Skeletal muscle tissue (tissue), 4 donors: ENCODE measurements around the gene PRDM16. TPM values are rescaled to one million over a fixed set of nuclear protein-coding genes. Genes with fewer than 3 reads are reported as not detected.
"Not testable (repeated sequence)": the region's sequence is repeated elsewhere in the genome, so short reads cannot be mapped to it uniquely, and the experiment has no call there.

Experiments
- H3K27ac ChIP-seq: one replicate; pipeline ENCODE4 v1.7.0; 2013; ENCODE audit warnings: mild to moderate bottlenecking, low read depth, low read length, inconsistent platforms
- H3K27me3 ChIP-seq, 3 donors: one replicate each; pipeline ENCODE4 v1.7.0; 2013; ENCODE audit warnings: low read length in 3 of 3; ENCODE audit not compliant: control insufficient read depth in 3 of 3, insufficient read depth in 3 of 3
- H3K36me3 ChIP-seq, 3 donors: one replicate each; pipeline ENCODE4 v1.7.0; 2013; ENCODE audit warnings: low read length in 3 of 3; ENCODE audit not compliant: control insufficient read depth in 3 of 3, insufficient read depth in 3 of 3
- H3K4me1 ChIP-seq, 3 donors: one replicate each; pipeline ENCODE4 v1.7.0; 2013; ENCODE audit warnings: low read length in 3 of 3, mild to moderate bottlenecking in 3 of 3; ENCODE audit not compliant: control insufficient read depth in 3 of 3, insufficient read depth in 3 of 3
- H3K4me3 ChIP-seq, 3 donors: one replicate each; pipeline ENCODE4 v1.7.0; 2013; ENCODE audit warnings: low read length in 3 of 3
- H3K9ac ChIP-seq, 3 donors: one replicate each; pipeline ENCODE4 v1.7.0; 2013; ENCODE audit warnings: low read length in 3 of 3, mild to moderate bottlenecking in 3 of 3, moderate library complexity in 2 of 3, low read depth in 1 of 3
- H3K9me3 ChIP-seq, 3 donors: one replicate each; pipeline ENCODE4 v1.7.0; 2013; ENCODE audit warnings: low read length in 3 of 3; ENCODE audit not compliant: control insufficient read depth in 3 of 3
- total RNA-seq: library from RNA; depleted of rRNA; stranded (reverse); fragments of >200 nt; gene quantifications from one replicate; pipeline ENCODE4 v1.2.3, GENCODE V29; 2014
- donor health status: Osteomylitis.

PRDM16 gene
- total RNA-seq, 1 donor from 2014 or later: 4.7 TPM

- peaks cover 0 to 2% (median 0%) of the 10 kb centered on the region in 3 donors for H3K4me1 ChIP-seq
- no peaks in the 10 kb centered on the region for H3K9me3 ChIP-seq
- no peak overlapping the region for H3K4me3 ChIP-seq
- no peak overlapping the region for H3K27ac ChIP-seq
- H3K9ac ChIP-seq: no peak overlapping the region
- no peaks in the 10 kb centered on the region for H3K36me3 ChIP-seq
- H3K27me3 ChIP-seq: peaks cover 48 to 62% (median 49%) of the 10 kb centered on the region in 3 donors
Observed at GRCh38 chr1:3282656-3283430, 213.8 kb downstream of the PRDM16 start.

GRCh38 chr1:3283849-3284248 is 214.8 kb downstream of the PRDM16 start:
- H3K9ac ChIP-seq: no peak overlapping the region
- no peaks in the 10 kb centered on the region for H3K9me3 ChIP-seq
- H3K36me3 ChIP-seq: no peaks in the 10 kb centered on the region
- peaks cover 46 to 61% (median 48%) of the 10 kb centered on the region in 3 donors for H3K27me3 ChIP-seq
- peaks cover 0 to 2% (median 0%) of the 10 kb centered on the region in 3 donors for H3K4me1 ChIP-seq
- H3K4me3 ChIP-seq: no peak overlapping the region
- H3K27ac ChIP-seq: no peak overlapping the region

- H3K4me1 ChIP-seq: peaks cover 0 to 2% (median 0%) of the 10 kb centered on the region in 3 donors
- no peaks in the 10 kb centered on the region for H3K9me3 ChIP-seq
- peaks cover 51 to 69% (median 54%) of the 10 kb centered on the region in 3 donors for H3K27me3 ChIP-seq
Observed at GRCh38 chr1:3284691-3285090, 215.7 kb downstream of the PRDM16 start.

GRCh38 chr1:3285106-3285740 is 216.2 kb downstream of the PRDM16 start:
- Histone ChIP-seq H3K9me3 (no peaks in the 10 kb centered on the region), H3K27ac (no peak overlapping the region), H3K4me1 (peaks cover 0 to 2% (median 0%) of the 10 kb centered on the region in 3 donors), H3K27me3 (peaks cover 48 to 71% (median 56%) of the 10 kb centered on the region in 3 donors), H3K36me3 (no peaks in the 10 kb centered on the region), H3K9ac (no peak overlapping the region), H3K4me3 (no peak overlapping the region)

More at GRCh38 chr1:3284691-3285090, 215.7 kb downstream of the PRDM16 start:
- Histone ChIP-seq H3K4me3 (no peak overlapping the region), H3K36me3 (no peaks in the 10 kb centered on the region), H3K27ac (no peak overlapping the region), H3K9ac (no peak overlapping the region)

- H3K9me3 ChIP-seq, H3K27ac ChIP-seq, H3K36me3 ChIP-seq, H3K9ac ChIP-seq, H3K4me1 ChIP-seq, H3K4me3 ChIP-seq: not testable (repeated sequence)
- H3K27me3 ChIP-seq: peaks cover 40 to 69% (median 46%) of the 10 kb centered on the region in 3 donors
Observed at GRCh38 chr1:3287095-3287494, 218.1 kb downstream of the PRDM16 start.

- Histone ChIP-seq H3K4me1 (peaks cover 0 to 2% (median 0%) of the 10 kb centered on the region in 3 donors), H3K27ac (no peak overlapping the region), H3K36me3 (no peaks in the 10 kb centered on the region), H3K27me3 (peaks cover 40 to 63% (median 40%) of the 10 kb centered on the region in 3 donors), H3K9ac (no peak overlapping the region), H3K9me3 (no peaks in the 10 kb centered on the region), H3K4me3 (no peak overlapping the region)
Observed at GRCh38 chr1:3287656-3288160, 218.7 kb downstream of the PRDM16 start.

GRCh38 chr1:3289502-3289901 is 220.5 kb downstream of the PRDM16 start:
- Histone ChIP-seq H3K4me1 (no peaks in the 10 kb centered on the region), H3K27me3 (peaks cover 26 to 56% (median 31%) of the 10 kb centered on the region in 3 donors), H3K9ac (no peak overlapping the region), H3K9me3 (no peaks in the 10 kb centered on the region), H3K36me3 (no peaks in the 10 kb centered on the region), H3K4me3 (no peak overlapping the region), H3K27ac (no peak overlapping the region)

- Histone ChIP-seq H3K27ac (no peak overlapping the region), H3K27me3 (peaks cover 24 to 57% (median 33%) of the 10 kb centered on the region in 3 donors), H3K36me3 (no peaks in the 10 kb centered on the region)
Observed at GRCh38 chr1:3290438-3290837, 221.4 kb downstream of the PRDM16 start.

GRCh38 chr1:3290915-3291314 is 221.9 kb downstream of the PRDM16 start:
- Histone ChIP-seq H3K27ac (no peak overlapping the region), H3K4me3 (no peak overlapping the region), H3K9me3 (no peaks in the 10 kb centered on the region), H3K36me3 (no peaks in the 10 kb centered on the region), H3K27me3 (peaks cover 28 to 57% (median 29%) of the 10 kb centered on the region in 3 donors), H3K9ac (no peak overlapping the region), H3K4me1 (no peaks in the 10 kb centered on the region)

More at GRCh38 chr1:3290438-3290837, 221.4 kb downstream of the PRDM16 start:
- Histone ChIP-seq H3K9ac (no peak overlapping the region), H3K4me1 (no peaks in the 10 kb centered on the region), H3K4me3 (no peak overlapping the region), H3K9me3 (no peaks in the 10 kb centered on the region)
